Stimulated activated CD8-positive, alpha-beta memory T cell treated with anti-CD3 and anti-CD28 coated beads, Interleukin-15, amount 100 ng/mL, for 24 hours (primary cell): ENCODE data around the gene SLC7A6.

Experiments used
- DNase-seq: peaks from one replicate; pipeline ENCODE4 v3.0.0-alpha.2; 2020; ENCODE audit warnings: low read depth

SLC7A6 gene

DNA sequence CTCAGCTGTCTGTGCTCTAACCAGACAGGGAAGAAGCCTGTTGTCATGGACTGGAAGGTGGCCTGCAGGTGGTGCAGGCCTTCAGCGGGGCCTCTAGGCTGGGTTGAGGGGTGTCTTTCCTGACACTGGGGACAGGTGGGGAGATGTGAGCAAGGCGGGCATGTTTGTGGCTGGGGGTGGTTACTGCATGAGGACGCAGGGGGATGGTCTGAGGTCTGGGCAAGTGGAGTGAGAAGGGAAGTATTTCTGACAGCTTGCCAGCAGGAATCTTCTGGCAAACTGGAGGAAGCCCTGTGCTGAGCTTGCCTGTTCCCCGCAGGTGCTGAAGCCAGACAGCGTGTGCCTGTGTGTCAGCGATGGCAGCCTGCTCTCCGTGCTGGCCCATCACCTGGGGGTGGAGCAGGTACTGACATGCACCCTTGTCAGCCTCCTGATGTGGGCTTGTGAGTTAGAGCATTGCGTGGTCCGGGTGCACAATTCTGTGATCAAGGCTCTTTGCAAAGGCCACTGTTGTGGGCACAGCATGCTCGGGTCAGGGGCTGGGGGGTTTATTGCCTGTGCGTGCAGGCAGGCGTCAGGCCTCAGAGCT, 82.7 kb downstream of the SLC7A6 start:
- no peak for DNase-seq

DNA sequence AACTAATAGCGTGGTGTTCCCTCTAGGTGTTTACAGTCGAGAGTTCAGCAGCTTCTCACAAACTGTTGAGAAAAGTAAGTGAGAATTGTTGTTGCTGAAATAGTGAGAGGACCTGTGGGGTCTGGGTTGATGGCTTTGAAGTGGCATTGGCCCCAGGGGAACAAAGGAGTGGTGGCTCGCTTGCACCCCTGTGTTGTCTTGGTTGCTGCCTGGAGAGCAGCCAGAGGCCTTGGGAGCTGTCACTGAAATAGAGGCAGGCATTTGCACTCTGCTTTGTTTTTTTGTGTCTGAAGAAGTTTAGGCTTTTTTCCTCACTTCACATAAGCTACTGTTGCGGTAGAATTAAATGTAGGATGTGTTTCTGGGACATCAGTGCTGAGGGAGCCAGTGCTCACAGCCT, 83.3 kb downstream of the SLC7A6 start:
- no peak for DNase-seq

DNA sequence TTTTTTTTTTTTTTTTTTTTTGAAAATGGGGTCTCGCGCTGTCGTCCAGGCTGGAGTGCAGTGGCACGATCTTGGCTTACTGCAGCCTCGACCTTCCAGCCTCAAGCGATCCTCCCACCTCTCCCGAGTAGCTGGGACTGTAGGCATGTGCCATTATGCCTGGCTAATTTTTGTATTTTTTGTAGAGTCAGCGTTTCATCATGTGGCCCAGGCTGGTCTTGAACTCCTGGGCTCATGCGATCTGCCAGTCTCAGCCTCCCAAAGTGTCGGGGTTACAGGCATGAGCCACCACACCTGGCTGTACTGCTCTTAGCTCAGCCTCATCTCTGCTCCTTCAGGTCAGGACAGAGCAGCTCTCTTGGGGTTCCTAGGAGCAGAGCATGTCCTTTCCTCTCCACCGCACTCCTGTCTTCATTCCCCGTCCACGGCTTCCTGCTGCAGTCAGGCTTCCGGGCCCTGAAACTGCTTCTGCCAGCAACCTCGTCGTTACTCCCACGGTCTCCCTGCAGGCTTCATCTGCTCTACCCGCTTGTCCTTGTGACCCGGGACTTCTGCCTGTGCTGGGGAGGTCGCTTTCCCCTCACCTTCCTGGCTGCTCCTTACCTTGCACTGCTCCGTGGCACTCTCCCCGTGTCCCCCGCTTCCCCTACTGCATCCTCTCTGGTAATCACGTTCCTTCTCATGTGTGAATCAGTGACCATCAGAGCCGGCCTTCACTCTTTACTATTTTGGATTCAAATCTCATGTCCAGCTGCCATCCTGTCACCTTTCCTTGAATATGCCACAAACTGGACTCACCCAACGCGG, 84.5 kb downstream of the SLC7A6 start:
- DNase-seq = no peak

DNA sequence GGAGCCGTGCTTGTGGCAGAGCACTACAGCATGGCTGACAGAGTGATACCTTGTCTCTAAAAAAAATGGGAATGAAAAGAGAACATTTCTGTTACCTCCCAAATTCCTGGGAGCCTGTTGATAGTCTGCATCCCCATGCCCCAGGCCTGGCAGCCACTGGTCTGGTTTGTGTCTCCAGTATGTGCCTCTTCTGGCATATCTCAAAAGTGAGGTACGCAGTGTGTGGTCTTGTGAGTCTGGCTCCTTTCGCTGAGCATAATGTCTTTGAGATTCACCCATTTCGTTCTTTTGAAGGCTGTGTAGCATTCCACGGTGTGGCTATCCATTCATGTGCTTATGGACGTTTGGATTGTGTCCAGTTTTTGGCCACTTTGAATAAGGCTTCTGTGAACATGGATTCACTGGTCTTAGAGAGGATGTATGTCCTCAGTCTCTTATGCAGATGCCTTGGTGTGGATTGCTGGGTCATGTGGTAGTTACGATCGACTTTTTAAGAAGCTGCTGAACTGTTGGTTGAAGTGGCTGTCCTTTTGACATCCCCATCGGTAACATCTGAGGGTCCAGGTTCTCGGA, 85.6 kb downstream of the SLC7A6 start:
- no peak for DNase-seq

DNA sequence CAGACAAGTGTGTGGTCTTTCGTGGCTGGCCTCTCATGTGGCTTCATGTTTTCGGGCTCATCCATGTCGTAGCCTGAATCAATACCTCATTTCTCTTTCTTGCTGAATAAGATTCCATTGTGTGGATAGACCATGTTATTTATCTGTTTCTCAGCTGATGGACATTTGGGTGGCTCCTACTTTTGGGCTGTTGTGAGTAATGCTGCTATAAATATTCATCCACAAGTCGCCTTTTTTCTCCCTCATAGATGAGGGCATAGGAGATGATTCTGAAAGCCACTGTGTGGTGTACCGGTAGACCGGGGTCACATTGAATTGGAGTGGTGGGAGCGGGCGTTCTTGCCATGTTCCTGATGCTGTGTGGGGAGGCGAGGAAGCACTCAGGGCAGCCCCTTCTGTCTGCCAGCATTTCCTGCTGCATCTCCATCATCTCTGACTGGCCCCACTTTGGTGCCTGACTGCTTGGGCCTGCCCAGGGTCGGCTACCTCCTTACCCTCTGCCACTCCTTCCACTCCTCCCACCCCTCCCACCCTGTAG, 86.6 kb downstream of the SLC7A6 start:
- no peak for DNase-seq
